Activated CD4-positive, CD25-positive, alpha-beta regulatory T cell treated with anti-CD3 and anti-CD28 coated beads, Interleukin-2, amount 50 U/mL, for 24 hours (primary cell): Measurements from ENCODE around the gene KDM7A.
"Not testable (repeated sequence)": the region's sequence is repeated elsewhere in the genome, so short reads cannot be mapped to it uniquely, and the experiment has no call there.

Source experiments
- ATAC-seq, 2 donors: fragments of 150-1000 bp; cut with Tn5 transposase; one replicate each; pipeline ENCODE4 v1.10.0; 2021; ENCODE audit warnings: mild to moderate bottlenecking in 1 of 2, moderate library complexity in 1 of 2

KDM7A gene

DNA sequence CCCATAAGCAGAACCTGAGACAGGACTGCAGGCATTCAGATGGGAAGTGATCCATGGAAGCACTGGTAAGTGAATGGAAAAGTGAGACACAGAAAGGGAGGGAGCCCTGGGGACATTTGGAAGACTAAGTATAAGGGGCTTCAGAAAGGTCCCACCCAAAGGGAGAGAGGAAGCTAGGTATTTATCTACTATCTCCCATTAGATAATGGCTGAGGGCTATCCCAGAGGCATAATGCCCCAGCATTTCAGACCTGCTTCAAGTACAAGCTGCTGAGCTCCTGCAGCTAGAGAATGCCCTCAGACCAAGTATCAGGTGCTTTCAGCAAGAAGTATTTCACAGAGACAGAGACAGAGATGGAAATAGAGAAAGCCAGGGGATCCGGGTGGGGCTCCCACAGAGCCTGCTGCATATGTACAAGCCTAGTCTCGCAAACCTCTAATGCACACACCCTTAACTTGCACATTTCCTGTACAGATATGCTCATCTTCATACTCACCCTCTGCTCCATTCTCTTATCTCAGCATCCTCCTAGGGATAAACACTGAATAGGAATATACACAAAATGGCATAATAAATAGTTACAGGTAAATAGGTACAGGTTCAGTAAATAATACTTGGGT lies 20.2 kb downstream of the KDM7A start:
- ATAC-seq = no peak

DNA sequence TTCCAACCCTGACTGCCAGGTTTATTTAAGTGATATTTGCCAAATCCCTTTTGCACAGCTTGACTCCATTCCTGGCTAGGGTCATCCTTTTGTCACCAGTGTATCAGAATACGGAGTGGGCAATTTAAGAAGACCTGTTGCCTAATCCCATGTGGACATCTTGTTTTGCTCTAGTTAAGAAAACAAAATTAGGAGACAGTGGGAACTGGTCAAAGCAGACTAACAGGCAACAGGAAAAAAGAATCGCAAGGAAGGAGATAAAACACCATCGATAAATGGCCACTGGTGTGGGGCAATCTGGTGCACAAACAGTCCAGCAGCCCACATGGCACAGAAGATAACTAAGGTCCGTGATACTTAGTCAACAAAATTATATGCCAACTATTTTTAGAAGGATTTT lies 21.4 kb downstream of the KDM7A start:
- ATAC-seq = no peak

DNA sequence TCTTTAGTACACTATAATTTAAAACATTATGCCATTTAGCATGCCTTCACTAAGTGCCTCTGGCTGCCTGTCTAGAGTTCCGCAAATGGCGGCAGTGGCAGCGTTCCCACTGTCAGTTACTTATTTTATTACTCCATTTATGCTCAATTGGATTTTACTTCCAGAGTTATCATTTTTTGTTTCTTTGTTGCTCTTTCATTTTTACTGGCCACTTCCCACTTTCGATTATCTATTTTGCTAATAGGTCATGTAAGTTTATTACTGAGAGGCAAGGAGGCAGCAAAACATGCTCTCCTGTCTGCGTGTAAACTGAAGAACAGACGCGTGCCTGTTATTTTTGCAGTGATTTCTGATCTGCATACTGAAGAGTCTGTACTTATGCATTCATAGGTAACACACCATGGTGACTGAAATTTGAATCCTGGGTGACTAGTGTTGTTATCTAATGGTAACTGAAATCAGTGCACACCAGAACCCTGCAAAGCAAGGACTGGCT lies 23.1 kb downstream of the KDM7A start:
- no peak for ATAC-seq

DNA sequence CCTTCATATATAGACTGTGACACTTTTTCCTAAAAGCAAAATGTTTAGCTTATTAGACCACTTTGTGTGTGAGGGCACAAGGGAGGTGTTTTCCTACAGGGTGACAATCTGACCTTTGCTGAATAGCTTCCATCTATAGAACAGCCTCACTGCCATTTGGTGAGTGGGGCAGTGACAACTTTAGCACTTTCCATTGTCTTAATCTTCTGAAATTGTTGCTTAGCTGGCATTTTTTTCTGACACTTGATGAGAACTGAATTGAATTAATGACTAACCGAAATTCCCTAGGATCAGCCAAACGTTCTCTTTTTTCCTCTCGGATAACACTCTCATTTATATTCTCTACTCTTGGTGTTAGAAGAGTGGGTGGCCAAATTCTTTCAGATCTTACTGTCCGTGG lies 30.2 kb downstream of the KDM7A start:
- no peak for ATAC-seq

DNA sequence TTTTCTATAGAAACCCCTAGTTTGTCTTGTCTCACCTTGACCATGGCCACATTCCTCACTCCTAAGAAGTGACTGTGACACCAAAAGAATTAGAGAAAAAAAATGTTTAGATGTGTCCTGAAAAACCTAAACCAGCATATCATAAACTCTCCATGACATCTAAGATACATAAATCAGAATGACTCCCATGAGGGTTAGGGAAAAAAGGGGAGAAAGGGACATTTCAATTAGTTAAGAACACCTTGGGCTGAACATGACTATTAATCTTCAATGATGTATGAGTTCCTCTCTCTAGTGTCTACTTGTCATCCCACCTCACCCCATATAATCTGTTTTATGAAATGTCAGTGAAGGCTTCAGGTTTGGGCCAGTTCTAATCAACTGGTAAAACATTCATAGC lies 31.1 kb downstream of the KDM7A start:
- ATAC-seq = no peak

DNA sequence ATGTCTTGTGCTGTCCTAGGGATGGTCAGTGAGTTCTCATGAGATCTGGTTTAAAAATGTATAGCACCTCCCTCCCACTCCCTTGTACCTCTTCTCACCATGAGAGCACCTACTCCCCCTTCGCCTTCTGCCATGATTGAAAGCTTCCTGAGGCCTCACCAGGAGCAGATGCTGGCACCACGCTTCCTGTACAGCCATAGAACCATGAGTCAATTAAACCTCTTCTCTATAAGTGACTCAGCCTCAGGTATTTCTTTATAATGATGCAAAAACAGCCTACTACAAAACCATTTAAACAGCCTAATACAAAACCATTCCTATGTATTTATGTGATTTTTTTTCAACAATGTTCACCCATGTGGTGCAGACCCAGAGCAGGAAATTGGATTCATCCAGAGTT lies 32.0 kb downstream of the KDM7A start:
- peak in 1 of 2 donors; percentile 49 for ATAC-seq

DNA sequence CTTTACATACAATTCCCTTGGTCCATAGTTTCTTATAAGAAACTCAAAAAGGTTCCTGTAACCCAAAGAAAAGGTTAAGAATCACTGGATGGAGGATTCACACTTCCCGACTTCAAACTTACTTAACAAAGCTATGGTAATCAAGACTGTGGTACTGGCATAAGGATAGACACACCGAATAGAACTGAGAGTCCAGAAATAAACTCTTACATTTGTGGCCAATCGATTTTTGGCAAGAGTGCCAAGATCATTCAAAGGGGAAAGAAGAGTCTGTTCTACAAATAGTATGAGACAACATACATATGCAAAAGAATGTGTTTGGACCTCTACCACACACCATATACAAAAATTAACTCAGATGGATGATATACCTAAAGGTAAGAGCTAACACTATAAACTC lies 32.8 kb downstream of the KDM7A start:
- no peak for ATAC-seq

DNA sequence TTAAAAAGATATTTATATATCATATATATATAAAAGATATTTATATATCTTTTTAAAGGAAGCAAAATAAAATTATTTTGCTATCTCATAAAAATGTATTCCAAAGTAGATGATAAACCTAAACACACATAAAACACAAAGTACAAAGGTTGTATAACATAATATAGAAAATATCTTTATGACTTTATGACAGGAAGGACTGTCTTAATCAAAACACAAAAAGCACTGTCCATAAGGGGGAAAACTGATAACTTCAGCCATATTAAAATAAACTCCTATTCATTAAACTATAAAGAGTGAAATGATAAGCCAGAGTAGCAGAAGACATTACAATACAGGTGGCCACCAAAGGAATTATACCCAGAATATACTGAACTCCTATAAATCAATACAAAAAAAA lies 34.8 kb downstream of the KDM7A start:
- ATAC-seq = no peak

DNA sequence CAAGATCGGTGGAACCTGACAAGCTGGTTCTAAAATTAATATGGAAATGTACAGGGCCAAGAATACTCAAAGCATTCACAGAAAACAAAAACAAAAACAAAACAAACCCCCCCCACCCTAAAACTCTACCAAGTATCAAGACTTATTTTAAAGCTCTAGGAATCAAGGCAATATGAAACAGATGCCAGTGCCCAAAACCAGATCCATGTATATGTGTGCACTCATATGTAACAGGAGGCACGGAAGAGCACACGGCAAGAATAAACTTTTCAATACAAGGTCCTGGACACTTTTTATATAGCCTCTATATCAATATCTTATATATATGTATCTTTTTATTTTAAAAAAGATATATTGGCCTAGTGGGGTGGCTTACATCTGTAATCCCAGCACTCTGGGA lies 35.5 kb downstream of the KDM7A start:
- ATAC-seq = no peak

DNA sequence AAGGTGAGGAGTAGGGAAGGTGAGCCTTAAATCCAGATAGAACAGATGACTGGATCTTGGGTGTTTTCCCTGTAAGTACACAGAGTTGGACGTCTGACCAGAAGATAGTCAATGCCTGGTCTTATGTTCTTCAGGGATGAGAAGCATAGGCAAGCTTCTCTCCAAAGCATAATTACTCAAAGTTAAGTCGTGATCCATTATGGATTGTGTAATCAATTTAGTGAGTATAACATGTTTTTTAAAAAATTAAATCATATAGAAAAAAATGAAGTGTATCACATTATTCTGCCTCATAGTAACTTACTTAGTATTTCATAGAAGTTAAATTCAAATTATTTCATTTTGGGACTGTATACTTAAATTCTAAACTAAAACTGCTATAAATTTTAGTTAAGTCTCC lies 39.7 kb downstream of the KDM7A start:
- ATAC-seq = no peak

DNA sequence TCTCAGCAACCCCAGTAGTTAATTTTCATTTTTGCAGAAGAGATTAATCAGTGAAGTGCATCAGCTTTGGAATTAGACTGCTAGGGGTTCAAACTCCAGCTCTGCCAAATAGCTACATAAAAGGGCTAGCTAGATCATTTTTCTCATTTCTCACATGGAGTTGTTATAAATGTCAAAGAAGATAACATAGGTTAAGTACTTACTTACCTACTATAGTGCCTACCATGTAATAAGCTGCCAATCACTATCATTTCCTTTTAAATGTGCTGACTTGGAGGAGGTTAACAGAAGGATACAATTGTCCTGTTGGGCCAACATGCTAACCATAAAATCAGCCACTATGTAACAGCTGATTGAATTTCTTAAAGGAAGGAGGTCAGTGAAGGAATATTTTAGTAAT lies 40.7 kb downstream of the KDM7A start:
- no peak for ATAC-seq

DNA sequence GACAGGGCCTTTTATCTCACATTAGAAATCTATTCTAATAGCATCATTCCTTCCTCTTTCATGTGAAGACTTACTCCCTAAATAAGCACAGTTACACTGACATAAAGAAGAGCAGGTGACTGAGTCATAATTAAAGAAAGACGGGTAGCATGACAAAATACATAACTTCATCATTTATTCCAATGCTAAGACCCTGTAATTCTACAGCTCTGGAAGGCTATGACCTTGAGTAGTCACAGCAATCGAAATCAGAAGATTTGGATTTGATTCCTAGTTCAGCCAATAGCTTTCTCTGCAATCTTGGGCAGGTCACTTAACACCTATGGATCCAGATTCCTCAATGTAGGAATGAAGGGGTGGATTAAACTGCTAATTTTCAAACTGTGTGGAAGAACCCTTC lies 42.7 kb downstream of the KDM7A start:
- ATAC-seq = no peak

DNA sequence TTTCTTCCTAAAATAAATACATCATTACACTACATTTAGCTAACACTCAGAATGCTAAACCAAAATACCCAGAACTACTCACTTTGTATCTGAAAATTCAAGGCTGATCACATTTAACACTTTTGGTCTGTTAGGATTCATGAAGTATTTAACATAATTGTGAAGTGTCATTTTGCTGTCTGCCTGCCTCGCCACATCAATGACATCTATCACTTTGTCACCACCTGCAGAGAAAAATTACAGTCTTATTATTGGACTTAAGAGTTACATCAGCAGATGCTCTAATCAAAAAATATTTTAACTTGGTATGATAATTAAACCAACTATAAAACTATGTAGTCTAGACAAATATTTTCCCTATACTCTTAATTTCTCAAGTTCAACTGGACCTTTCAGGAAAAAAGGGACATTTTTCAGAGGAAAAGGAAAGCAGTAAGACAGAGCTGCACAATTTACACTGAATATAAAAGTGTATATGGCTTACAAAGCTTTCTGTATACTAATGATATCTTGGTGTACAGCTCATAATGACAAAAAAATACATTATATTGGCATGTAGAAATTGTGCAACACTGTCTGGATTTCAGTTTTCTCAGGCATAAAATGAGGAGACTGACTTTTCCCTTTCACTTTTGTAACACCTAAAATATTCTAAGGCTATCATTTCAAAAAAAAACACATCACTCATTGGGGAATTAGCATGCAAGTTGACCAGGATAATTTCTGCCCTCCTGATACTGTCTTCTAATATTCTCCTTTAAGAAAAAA lies 49.2 kb downstream of the KDM7A start:
- ATAC-seq = no peak

DNA sequence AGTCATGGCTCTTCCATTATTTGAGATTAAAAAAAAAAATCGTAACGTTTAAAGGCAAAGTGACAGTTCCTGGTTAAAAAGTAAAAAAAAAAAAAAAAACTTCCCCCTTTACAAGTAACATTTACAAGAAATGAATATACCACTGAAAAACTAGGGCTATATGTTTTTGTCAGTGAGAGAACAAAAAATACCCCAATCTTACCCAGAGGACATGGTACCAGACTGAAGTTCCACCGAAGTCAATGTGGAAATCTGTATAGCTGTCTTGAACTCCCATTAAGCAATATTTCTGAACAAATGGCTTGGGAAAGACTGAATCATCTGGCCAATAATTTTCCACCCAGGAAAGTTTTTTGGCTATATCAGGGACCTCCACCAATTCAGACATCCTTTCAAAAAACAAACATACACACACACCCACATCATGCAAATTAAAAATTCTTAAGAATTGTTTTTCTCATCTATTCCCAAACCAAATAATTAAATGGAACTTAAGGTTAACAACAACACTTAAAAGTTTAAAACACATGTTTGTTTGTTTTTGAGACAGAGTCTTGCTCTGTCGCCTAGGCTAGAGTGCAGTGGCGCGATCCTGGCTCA lies 50.2 kb downstream of the KDM7A start:
- ATAC-seq = no peak

DNA sequence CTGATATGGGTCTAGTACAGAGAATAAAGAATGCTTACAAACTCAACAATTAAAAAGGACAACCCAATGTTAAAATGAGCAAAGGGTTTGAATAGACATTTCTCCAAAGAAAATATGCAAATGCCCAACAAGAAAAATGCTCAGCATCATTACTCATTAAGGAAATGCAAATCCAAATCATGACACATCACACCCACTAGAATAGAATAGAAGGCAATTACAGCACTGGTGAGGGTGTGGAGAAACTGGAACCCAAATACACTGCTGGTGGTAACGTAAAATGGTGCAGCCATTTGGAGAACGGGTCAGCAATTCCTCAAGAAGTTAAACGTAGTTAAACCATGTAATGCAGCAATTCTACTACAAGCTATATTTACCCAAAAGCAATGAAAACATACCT lies 53.8 kb downstream of the KDM7A start:
- ATAC-seq = peak in 1 of 2 donors; percentile 62

DNA sequence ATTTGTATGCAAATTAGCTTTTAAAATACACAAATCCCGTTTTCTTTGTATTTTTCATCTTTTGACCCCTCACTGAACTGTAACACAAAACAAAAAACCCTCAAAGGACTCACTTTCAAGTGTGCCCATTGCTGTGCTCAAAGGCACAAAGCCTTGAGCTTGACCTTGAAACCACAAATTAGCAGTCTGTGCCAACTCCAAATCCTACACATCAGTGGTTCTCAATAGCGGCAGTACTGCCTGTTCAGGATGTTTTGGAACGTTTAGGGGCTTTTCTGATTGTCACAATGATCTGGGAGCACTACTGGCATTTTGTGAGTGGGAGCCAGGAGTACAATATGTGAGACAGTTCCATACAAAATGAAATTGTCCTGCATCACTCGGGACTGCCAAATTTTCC lies 55.5 kb downstream of the KDM7A start:
- no peak for ATAC-seq

DNA sequence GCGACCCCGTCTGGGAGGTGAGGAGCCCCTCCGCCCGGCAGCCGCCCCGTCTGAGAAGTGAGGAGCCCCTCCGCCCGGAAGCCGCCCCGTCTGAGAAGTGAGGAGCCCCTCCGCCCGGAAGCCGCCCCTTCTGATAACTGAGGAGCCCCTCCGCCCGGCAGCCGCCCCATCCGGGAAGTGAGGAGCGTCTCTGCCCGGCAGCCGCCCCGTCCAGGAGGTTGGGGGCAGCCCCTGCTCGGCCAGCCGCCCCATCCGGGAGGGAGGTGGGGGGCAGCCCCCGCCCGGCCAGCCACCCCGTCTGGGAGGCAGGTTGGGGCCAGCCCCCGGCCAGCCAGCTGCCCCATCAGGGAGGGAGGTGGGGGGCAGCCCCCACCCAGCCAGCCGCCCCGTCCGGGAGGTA lies 62.0 kb downstream of the KDM7A start:
- ATAC-seq = not testable (repeated sequence)

DNA sequence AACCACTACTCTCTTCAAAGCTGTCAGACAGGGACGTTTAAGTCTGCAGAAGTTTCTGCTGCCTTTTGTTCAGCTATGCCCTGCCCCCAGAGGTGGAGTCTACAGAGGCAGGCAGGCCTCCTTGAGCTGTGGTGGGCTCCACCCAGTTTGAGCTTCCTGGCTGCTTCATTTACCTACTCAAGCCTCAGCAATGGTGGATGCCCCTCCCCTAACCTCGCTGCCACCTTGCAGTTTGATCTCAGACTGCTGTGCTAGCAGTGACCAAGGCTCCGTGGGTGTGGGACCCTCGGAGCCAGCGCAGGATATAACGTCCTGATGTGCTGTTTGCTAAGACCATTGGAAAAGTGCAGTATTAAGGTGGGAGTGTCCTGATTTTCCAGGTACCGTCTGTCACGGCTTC lies 68.0 kb downstream of the KDM7A start:
- not testable (repeated sequence) for ATAC-seq

DNA sequence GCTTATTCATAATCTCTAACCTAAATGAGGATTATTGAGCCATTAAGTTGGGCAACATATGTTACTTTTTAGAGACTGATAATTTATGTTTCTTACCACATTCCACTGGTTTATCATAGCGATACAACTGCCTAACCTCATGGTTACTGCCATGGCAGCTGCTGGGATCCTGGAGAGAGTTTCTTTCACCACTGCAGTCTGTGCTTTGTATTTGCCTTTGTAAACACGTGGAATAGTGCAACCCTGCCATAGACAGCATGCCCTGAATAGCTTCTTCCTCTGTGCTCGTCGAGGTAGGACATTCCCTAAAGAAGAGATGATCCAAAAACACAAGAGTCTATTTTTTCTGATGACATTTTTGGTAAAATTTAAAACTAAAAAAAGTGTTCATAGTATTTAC lies 80.3 kb downstream of the KDM7A start:
- no peak for ATAC-seq

DNA sequence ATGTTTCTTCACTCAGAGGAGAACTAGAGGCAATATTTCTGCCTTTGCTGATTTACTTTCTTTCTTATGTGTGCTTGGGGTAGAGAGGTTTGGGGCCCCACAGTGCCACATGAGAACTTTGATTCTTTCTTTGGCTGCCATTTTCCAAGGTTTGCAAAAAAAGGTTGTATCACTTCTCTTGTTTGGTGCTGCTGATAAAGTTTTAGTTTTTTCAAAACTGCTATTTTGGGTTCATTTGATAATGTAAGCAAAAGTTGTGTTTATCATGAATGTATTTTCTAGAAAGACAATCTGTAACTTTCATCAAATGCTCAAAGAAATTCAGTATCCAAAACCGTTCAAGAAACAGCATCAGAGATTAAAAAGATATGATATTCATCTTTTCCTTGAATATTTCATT lies 83.4 kb downstream of the KDM7A start:
- ATAC-seq = no peak

DNA sequence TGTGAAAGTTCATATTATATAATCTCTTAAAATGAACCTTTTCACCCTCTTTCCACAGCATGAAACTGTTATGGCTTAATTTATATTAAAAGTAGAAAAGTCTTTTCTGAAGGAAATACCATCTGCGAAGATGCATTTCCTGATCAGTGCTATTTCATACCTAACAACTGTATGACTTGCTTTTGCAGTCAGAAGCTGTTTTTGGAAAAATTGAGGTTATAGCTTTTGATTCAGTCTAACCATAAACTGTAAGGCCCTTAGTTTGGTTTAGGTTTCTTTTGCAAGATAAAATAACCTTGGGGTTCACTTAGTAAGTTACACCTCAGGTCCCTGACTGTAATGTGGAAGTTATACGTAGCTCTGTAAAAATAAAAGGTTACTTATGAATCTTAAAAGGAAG lies 91.3 kb downstream of the KDM7A start:
- peak in 1 of 2 donors; percentile 25 for ATAC-seq

DNA sequence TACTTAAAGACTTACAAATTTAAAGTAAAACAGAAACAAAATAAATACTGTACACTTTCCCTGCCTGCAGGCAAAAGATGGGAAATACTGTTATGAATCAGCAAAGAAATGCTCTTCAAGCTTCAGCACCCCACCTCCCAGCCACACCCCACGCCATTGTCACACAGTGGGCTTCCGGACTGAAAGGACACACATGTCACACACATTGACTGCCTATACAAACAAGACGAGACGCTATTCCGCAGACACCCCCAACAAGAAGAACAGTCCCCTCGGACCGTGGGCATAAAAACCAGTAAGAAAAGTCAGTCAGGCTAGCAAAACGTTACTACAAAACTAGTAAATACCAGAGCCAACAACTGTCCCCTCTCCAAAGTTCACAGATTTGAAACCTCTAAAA lies 91.8 kb downstream of the KDM7A start:
- peak; percentile 56 to 81 for ATAC-seq

DNA sequence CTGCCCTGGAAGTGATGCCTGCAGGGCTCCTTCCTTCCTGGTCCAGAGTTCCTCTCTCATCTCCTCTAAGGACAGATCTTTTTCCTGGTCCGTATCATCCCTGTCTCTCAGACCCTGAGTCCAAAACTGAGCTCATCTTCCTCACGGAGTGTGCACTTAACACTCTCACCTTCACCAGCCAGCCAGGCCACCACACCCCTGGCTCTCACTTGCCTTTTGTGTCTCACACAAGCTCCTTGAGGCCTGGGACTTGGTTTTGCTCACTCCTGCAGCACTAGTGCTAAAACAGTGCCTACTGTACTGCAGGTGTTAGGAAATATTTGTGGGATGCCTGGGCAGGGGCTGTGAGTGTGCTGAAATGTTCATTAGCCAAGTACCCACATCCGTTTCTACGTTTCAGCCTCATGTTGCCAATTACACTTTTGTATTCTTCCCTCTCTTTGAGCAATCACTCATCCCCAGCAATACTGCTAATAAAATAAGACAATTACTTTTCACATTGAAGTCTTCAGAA lies 92.6 kb downstream of the KDM7A start:
- no peak for ATAC-seq

DNA sequence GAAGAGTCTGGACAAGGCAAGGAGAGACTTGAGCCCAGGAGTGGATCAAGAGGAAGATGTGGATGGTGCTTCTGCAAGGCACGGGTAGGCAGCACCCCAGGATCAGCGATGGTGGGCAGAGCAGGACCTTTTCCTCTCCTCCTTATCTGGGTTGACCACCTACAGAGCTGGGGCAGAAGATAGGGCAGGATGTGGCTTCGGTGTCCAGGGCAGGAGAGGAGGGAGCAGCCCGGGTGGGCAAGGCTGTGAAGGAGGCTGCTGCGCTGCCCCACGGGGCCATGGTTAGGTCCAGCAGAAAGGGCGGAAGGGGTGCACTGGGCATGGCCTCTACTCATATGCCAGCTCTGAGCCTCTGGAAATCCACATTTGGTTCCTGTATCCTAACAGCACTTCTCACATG lies 94.0 kb downstream of the KDM7A start:
- no peak for ATAC-seq
